Activated CD8-positive, alpha-beta memory T cell treated with anti-CD3 and anti-CD28 coated beads for 4 hours (primary cell): ENCODE data around the gene CALB2.

Experiments used
- DNase-seq, 2 donors: peaks; one replicate each; pipeline ENCODE4 v3.0.0-alpha.2; 2020; ENCODE audit warnings: low read depth in 2 of 2

Gene CALB2

GRCh38 chr16:71389330-71389729 lies 30.8 kb downstream of the CALB2 start:
- DNase-seq: no peak

GRCh38 chr16:71396594-71396993 lies 38.1 kb downstream of the CALB2 start:
- no peak for DNase-seq

DNA sequence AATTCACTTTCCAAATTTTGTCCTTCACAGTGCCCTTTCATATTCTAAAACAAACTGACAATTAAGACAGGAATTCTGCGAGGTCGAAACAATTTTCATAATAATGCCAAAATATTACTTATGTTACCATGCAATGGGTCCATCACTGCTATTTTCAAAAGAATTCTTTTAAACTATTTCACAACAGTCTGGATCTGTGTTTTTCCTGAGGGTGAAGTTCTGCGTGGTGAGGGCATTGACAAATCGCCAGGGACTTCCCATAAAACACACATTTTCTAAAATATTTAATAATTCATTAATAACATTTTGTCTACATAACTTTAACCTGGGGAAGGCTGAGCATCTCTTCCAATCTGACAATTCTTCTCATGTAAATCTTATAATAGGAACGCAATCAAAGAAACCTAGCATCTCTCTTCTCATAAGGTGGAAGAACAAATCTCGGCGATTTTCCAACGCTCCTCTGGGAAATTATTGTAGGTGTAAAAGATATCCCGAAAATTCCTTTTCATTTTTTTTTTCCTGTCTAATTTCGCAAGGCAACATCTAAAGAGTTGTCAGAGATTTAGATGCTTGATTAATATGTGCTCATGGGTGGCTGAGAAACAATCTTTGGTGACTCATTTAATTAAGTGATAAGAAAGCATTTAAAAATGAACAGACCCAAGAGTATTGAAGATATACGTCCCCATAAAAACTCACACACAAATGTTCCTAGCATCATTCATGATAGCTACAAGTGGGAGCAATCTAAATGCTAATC lies 41.5 kb downstream of the CALB2 start:
- no peak for DNase-seq

DNA sequence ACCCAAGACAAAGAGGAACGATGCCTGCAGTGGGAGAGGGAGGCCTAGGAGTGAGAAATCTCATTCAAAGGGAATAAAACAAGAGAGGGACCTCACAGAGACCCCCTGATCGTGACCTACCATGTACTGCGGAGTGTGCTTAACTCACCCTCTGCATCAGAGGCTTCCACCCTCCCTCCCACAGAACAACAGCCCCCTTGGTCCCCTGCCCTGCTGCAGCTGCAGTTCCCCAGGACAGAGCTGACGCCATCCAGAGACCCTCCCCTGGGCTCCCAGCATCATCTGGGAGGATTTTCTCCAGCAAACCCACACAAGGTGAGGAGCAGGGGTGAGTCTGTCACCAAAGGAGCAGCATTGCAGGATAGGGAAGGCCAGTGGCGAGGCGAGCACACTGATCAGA lies 43.5 kb downstream of the CALB2 start:
- DNase-seq: no peak

GRCh38 chr16:71402674-71403073 lies 44.2 kb downstream of the CALB2 start:
- DNase-seq: no peak

GRCh38 chr16:71404364-71404763 lies 45.8 kb downstream of the CALB2 start:
- DNase-seq: no peak

- no peak for DNase-seq
Observed at GRCh38 chr16:71406316-71406715, 47.8 kb downstream of the CALB2 start.

- no peak for DNase-seq
Observed at GRCh38 chr16:71406724-71407123, 48.2 kb downstream of the CALB2 start.

DNA sequence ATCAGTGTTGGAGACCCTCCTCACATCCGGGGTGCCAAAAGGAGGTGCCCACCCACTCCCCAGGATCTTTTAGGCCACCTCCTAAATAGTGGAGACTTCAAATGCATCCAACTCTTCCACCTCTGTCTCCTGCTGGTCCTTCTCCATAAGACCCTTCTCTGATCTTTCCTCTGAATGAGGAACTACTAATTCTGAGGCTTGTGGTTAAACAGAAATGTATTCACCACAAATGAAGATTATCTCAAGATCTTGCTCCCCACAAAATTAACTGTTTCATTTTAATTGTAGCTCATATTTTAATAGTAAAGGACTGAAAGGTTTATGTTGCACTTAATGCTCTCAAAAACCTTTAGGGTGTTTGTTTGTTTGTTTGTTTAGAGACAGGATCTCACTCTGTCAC lies 49.2 kb downstream of the CALB2 start:
- DNase-seq: no peak

DNA sequence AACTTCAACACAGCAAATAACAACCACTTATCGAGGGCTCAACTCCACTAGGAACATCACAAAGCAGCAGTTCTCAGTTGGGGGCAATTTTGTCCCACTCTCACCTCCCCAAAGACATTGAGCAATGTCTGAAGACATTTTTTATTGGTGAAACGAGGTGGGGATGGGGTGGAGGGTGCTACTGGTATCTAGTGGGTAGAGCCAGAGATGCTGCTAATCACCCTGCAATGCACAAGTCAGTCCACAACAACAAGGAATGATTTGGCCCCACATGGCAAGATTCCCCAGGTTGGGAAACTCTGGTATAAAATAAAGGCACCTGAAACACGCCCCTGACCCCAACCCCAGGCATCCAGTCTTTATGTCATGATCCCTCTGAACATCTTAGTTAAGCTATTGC lies 50.0 kb downstream of the CALB2 start:
- DNase-seq: no peak

GRCh38 chr16:71409011-71409775 lies 50.7 kb downstream of the CALB2 start:
- no peak for DNase-seq

- no peak for DNase-seq
Observed at GRCh38 chr16:71410146-71410545, 51.6 kb downstream of the CALB2 start.

- peak; percentile 38 to 45 for DNase-seq
Observed at GRCh38 chr16:71412270-71413160, 54.0 kb downstream of the CALB2 start.

GRCh38 chr16:71413341-71413740 lies 54.8 kb downstream of the CALB2 start:
- no peak for DNase-seq

GRCh38 chr16:71414038-71414437 lies 55.5 kb downstream of the CALB2 start:
- no peak for DNase-seq

DNA sequence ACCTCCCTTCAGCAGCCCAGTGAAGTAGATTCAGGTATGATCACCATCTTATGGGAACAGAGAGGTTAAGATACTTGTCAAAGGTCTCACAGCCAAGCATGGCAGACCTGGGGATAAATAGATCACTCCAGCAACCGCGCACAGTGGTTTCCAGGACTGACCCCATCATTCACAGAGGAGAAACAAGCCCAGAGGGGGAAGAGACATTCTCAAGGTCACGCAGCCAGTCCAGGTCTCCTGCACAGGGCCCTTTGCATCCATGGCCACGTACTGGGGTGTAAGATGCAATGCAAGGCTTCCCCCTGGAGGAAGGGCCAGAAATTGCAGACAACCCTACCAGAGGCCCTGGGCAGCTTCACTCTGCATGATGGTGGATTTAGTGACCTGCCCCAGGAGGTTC lies 63.4 kb downstream of the CALB2 start:
- no peak for DNase-seq

- no peak for DNase-seq
Observed at GRCh38 chr16:71423016-71423415, 64.5 kb downstream of the CALB2 start.

DNA sequence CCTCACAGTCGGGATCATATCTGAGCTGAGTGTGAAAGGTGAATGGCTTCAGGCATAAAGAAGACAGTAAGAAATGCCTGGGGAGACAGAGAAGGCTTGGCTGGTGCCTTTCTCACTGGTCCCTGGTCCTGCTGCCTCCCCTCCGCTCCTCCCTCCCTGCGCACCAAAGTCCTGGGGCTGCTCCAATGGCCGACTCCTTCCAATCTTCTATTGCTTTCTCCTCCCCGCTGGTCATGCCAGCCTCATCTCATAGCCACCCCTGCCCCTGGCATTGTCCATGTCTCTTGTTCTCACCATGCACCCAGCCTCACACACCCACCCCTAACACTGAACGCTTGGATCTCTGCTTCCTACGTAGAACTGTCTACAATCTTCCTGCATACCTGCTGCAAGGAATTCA lies 65.3 kb downstream of the CALB2 start:
- no peak for DNase-seq

DNA sequence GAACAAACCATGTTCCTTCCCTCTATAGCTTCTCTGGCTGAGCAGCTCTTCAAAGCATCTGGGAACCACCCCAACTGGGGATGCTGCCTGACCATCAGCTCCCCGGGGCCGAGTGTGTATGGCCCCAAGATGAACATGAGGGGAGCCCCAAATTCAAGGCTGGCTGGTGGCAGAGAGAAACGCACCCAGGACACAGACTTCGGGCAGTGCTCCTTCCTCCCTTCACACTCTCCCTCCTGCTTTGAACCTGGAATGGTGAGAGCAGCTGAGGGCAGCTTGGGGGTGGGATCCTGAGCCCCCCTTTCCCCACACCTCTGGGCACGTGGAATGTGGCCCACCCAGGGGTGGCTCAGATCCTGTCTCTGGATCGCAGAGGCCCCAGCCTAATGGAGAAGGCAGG lies 66.1 kb downstream of the CALB2 start:
- DNase-seq: no peak

DNA sequence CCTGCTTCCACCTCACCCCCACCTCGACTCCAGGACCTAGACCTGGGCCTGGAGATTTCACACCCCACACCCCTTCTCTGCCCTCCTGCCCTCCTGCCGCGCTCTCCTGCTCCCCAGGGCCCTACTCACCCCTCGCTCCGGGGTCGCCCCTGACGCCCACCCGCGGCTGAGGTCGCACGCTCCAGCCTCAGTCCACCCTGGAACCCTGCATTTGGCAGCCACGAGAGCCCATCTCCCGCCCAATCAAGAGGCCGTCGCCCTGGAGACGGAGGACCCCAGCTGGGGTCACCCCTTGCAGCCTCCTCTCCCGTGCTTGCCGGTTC lies 67.2 kb downstream of the CALB2 start:
- no peak for DNase-seq

GRCh38 chr16:71426069-71426879 lies 67.8 kb downstream of the CALB2 start:
- no peak for DNase-seq
